Left ventricle myocardium inferior (tissue), 1 donor: ENCODE data around the gene PRDM8. TPM values are rescaled to one million over a fixed set of nuclear protein-coding genes. Genes with fewer than 3 reads are reported as not detected.

Experiments used
- DNase-seq: peaks from one replicate; pipeline ENCODE4 v3.0.0-alpha.2; 2020
- H3K27ac ChIP-seq: fragments of 200-600 bp; replicated peaks from 2 replicates; pipeline ENCODE4 v1.8.0; 2021
- H3K27me3 ChIP-seq: fragments of 200-600 bp; 2 replicates; pipeline ENCODE4 v1.8.0; 2021; ENCODE audit warnings: low read depth
- H3K36me3 ChIP-seq: fragments of 200-600 bp; 2 replicates; pipeline ENCODE4 v1.8.0; 2021
- H3K4me1 ChIP-seq: fragments of 200-600 bp; 2 replicates; pipeline ENCODE4 v1.8.0; 2021
- H3K4me3 ChIP-seq: fragments of 200-600 bp; 2 replicates; pipeline ENCODE4 v1.8.0; 2021; ENCODE audit warnings: mild to moderate bottlenecking, moderate library complexity
- H3K9me3 ChIP-seq: fragments of 200-600 bp; replicated peaks from 2 replicates; pipeline ENCODE4 v1.8.0; 2021
- intact Hi-C: fragments of 100-400 bp; cut with micrococcal nuclease; formaldehyde crosslinking; loops from one replicate; pipeline ENCODE4 v1.11.0; 2022
- total RNA-seq: library from RNA; stranded (reverse); fragmentation: NEBNext Ultra II Directional; extraction: Animal tissue kit (Norgen Biotek cat#: 25700); gene quantifications from one replicate; pipeline ENCODE4 v1.2.1, GENCODE V29; 2021
- TF ChIP-seq, protein P1 (sequence below): fragments of 200-600 bp; IDR thresholded peaks from 2 replicates; pipeline ENCODE4 v1.8.0; 2021; ENCODE audit warnings: antibody characterized with exemption, mild to moderate bottlenecking, borderline replicate concordance
- donor health status: DM: no; HTN: yes; CAD: no; lungs with severe emphysema.

Gene PRDM8
- total RNA-seq, 1 donor from 2014 or later = 0.66 TPM

- intact Hi-C loops = no loop called here
- Histone ChIP-seq H3K27me3 (peaks cover 47% of the 10 kb centered on the region), H3K4me1 (peaks cover 9% of the 10 kb centered on the region), H3K36me3 (no peaks in the 10 kb centered on the region), H3K9me3 (no peaks in the 10 kb centered on the region), H3K4me3 (no peak overlapping the region), H3K27ac (no peak overlapping the region)
- TF ChIP-seq, protein P1, sequence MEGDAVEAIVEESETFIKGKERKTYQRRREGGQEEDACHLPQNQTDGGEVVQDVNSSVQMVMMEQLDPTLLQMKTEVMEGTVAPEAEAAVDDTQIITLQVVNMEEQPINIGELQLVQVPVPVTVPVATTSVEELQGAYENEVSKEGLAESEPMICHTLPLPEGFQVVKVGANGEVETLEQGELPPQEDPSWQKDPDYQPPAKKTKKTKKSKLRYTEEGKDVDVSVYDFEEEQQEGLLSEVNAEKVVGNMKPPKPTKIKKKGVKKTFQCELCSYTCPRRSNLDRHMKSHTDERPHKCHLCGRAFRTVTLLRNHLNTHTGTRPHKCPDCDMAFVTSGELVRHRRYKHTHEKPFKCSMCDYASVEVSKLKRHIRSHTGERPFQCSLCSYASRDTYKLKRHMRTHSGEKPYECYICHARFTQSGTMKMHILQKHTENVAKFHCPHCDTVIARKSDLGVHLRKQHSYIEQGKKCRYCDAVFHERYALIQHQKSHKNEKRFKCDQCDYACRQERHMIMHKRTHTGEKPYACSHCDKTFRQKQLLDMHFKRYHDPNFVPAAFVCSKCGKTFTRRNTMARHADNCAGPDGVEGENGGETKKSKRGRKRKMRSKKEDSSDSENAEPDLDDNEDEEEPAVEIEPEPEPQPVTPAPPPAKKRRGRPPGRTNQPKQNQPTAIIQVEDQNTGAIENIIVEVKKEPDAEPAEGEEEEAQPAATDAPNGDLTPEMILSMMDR = no peak
- no peak for DNase-seq
These were observed 11.5 kb downstream of the PRDM8 start for GRCh38 chr4:80208610-80209339.

DNA sequence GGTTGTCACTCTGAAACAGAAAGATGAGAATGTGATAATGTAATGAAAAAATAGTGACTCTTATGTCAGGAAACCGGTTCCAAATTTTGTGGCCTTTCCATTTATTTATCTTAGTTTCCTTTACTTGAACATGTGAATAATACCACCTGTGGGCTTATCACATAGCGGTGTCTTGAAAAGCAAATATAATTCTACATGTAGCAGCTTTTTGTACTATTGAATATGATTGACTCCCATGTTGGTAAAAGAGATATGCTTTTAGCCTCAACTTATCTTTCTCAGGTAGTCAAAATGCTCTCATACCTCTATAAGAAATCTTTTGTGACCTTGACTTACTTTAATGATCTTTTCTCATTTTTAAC, 12.0 kb downstream of the PRDM8 start:
- Histone ChIP-seq H3K36me3 (no peaks in the 10 kb centered on the region), H3K9me3 (no peaks in the 10 kb centered on the region), H3K27ac (no peak overlapping the region), H3K4me1 (peaks cover 9% of the 10 kb centered on the region), H3K27me3 (peaks cover 42% of the 10 kb centered on the region), H3K4me3 (no peak overlapping the region)
- TF ChIP-seq, protein P1 = no peak
- DNase-seq = no peak
- intact Hi-C loops = no loop called here

- Histone ChIP-seq H3K4me3 (no peak overlapping the region), H3K9me3 (no peaks in the 10 kb centered on the region)
- intact Hi-C loops = loop anchor here (10.0 kb wide), 1 partner anchor 1256 kb away; no protein-coding TSS in a partner anchor
These were observed 13.2 kb downstream of the PRDM8 start for GRCh38 chr4:80210549-80210948.

GRCh38 chr4:80213117-80213815, 16.0 kb downstream of the PRDM8 start:
- no peak overlapping the region for H3K27ac ChIP-seq
- no peaks in the 10 kb centered on the region for H3K4me1 ChIP-seq
- intact Hi-C loops = loop anchor here (10.0 kb wide), 1 partner anchor 1258 kb away; no protein-coding TSS in a partner anchor
- H3K9me3 ChIP-seq = no peaks in the 10 kb centered on the region
- H3K36me3 ChIP-seq = no peaks in the 10 kb centered on the region
- H3K4me3 ChIP-seq = no peak overlapping the region
- no peak for DNase-seq
- TF ChIP-seq, protein P1 = no peak
- peaks cover 43% of the 10 kb centered on the region for H3K27me3 ChIP-seq

More at GRCh38 chr4:80210549-80210948, 13.2 kb downstream of the PRDM8 start:
- no peaks in the 10 kb centered on the region for H3K36me3 ChIP-seq
- H3K4me1 ChIP-seq = peaks cover 9% of the 10 kb centered on the region
- TF ChIP-seq, protein P1 = no peak
- H3K27me3 ChIP-seq = peaks cover 50% of the 10 kb centered on the region
- H3K27ac ChIP-seq = no peak overlapping the region
- no peak for DNase-seq

DNA sequence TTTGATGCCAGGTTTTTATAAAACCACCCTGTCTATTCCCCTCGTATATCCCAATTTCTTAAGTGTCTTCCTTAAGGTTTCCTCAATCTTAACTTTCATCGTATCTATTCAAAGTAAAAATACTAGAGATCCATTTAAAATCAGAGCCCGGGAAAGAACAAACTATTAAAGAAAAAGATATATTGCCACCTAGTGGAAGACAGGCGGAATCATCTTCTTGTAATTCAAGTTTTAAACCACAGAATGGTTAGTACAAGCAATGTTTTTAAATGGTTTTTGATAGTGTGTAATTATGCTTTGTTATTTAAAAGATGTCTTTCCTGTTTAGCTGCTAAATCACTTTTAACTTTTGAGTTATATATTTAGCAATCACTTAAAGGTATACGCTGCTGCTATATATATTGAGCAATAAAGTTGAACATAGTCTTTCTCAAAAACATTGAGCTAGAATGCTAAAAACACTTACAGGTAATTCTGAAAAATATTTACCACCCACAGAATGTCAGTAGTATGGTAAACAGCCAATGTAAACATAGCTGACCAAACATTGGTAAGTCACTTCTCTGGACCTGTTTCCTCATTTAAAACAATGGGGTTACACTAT, 18.2 kb downstream of the PRDM8 start:
- H3K27me3 ChIP-seq = peaks cover 39% of the 10 kb centered on the region
- no peaks in the 10 kb centered on the region for H3K4me1 ChIP-seq
- no peak overlapping the region for H3K27ac ChIP-seq
- DNase-seq = no peak
- no peaks in the 10 kb centered on the region for H3K36me3 ChIP-seq
- no peaks in the 10 kb centered on the region for H3K9me3 ChIP-seq
- TF ChIP-seq, protein P1 = peak; percentile 81
- no peak overlapping the region for H3K4me3 ChIP-seq
- intact Hi-C loops = loop anchor here (10.0 kb wide), 1 partner anchor 1261 kb away; no protein-coding TSS in a partner anchor
